B cell (primary cell): Measurements from ENCODE around the gene UROS. TPM values are rescaled to one million over a fixed set of nuclear protein-coding genes. Genes with fewer than 3 reads are reported as not detected.

Experiments
- ATAC-seq: fragments of 200-7000 bp; cut with Tn5 transposase; one replicate; pipeline ENCODE4 v1.10.0; 2021; ENCODE audit warnings: low read depth, mild to moderate bottlenecking, moderate number of reproducible peaks, moderate library complexity
- CTCF ChIA-PET: fragments of 350-600 bp; sonication (Branson Sonifier 250); formaldehyde crosslinking; loops from one replicate; lab custom pipeline; 2021; ENCODE audit warnings: antibody characterized with exemption, inconsistent platforms; lab: Charles Lee
- POLR2A ChIA-PET: fragments of 350-600 bp; sonication (Branson Sonifier 250); formaldehyde crosslinking; loops from one replicate; lab custom pipeline; 2021; ENCODE audit warnings: antibody characterized with exemption; lab: Charles Lee
- DNase-seq: peaks from one replicate; pipeline ENCODE4 v3.0.0; 2013
- H2AFZ ChIP-seq: 2 replicates; pipeline ENCODE4 v1.6.1; 2012; ENCODE audit warnings: mild to moderate bottlenecking, low read depth, low read length; ENCODE audit not compliant: insufficient read depth, poor library complexity, severe bottlenecking
- H3K27ac ChIP-seq, 2 donors: 1 replicate in 1 of 2; 2 replicates in 1 of 2; pipeline ENCODE4 v1.5.1; 2012 to 2013; ENCODE audit warnings: low read length in 2 of 2, mild to moderate bottlenecking in 2 of 2, moderate library complexity in 1 of 2
- H3K27me3 ChIP-seq, 4 experiments: fragments of 200-600 bp in 1 of 4; sonication (generic) in 1 of 4; replicated peaks in 1 of 4; 1 replicate in 2 of 4; 2 replicates in 2 of 4; pipeline versions ENCODE4 v1.6.1 to v1.7.0; 2013 to 2016; ENCODE audit warnings: low read length in 3 of 4, mild to moderate bottlenecking in 2 of 4, mixed read lengths in 1 of 4, moderate library complexity in 1 of 4; ENCODE audit not compliant: insufficient read depth in 4 of 4, control insufficient read depth in 3 of 4; ENCODE audit errors: control extremely low read depth in 1 of 4
- H3K36me3 ChIP-seq, 2 experiments: replicated peaks in 1 of 2; 1 replicate in 1 of 2; 2 replicates in 1 of 2; pipeline versions ENCODE4 v1.6.1 to v1.7.1; 2013; ENCODE audit warnings: low read length in 1 of 2; ENCODE audit not compliant: insufficient read depth in 2 of 2, control insufficient read depth in 1 of 2; ENCODE audit errors: control extremely low read depth in 1 of 2, extremely low read depth in 1 of 2
- H3K4me1 ChIP-seq, 2 donors: fragments of 200-600 bp in 1 of 2; sonication (generic) in 1 of 2; 1 replicate in 1 of 2; 2 replicates in 1 of 2; pipeline versions ENCODE4 v1.5.1 to v1.6.1; 2013 to 2017; ENCODE audit warnings: low read length in 2 of 2; ENCODE audit not compliant: control insufficient read depth in 2 of 2, insufficient read depth in 2 of 2
- H3K4me2 ChIP-seq: replicated peaks from 2 replicates; pipeline ENCODE3; 2012; ENCODE audit warnings: mild to moderate bottlenecking, low read depth, low read length; ENCODE audit not compliant: poor library complexity, severe bottlenecking
- H3K4me3 ChIP-seq, 5 experiments: fragments of 200-600 bp in 1 of 5; sonication (generic) in 1 of 5; 1 replicate in 3 of 5; 2 replicates in 2 of 5; pipeline versions ENCODE4 v1.5.1 to v1.7.0; 2011 to 2016; ENCODE audit warnings: low read length in 4 of 5, mild to moderate bottlenecking in 4 of 5, low read depth in 2 of 5, control low read depth in 1 of 5, moderate library complexity in 1 of 5; ENCODE audit not compliant: insufficient read depth in 1 of 5; ENCODE audit errors: control extremely low read depth in 1 of 5, extremely low read depth in 1 of 5
- H3K79me2 ChIP-seq: fragments of 200-600 bp; sonication (generic); one replicate; pipeline ENCODE4 v1.6.0; 2016; ENCODE audit warnings: low read length; ENCODE audit not compliant: control insufficient read depth, insufficient read depth
- H3K9ac ChIP-seq: fragments of 200-600 bp; sonication (generic); 2 replicates; pipeline ENCODE4 v1.6.1; 2017; ENCODE audit warnings: mild to moderate bottlenecking, low read length, moderate library complexity
- H3K9me3 ChIP-seq, 3 donors: one replicate each; pipeline versions ENCODE4 v1.6.1 to v1.7.1; 2013; ENCODE audit warnings: low read length in 2 of 3; ENCODE audit not compliant: control insufficient read depth in 2 of 3, insufficient read depth in 1 of 3; ENCODE audit errors: control extremely low read depth in 1 of 3
- H4K20me1 ChIP-seq: 2 replicates; pipeline ENCODE4 v1.6.0; 2012; ENCODE audit warnings: mild to moderate bottlenecking, low read length; ENCODE audit not compliant: insufficient read depth, control insufficient read depth, poor library complexity, severe bottlenecking
- H3K27ac Mint-ChIP-seq: one replicate; pipeline ENCODE4 v1.8.0; 2021; ENCODE audit warnings: mixed read lengths
- H3K27me3 Mint-ChIP-seq: one replicate; pipeline ENCODE4 v1.8.0; 2021; ENCODE audit warnings: mixed read lengths
- H3K4me1 Mint-ChIP-seq: one replicate; pipeline ENCODE4 v1.8.0; 2021; ENCODE audit warnings: mixed read lengths
- H3K4me3 Mint-ChIP-seq: one replicate; pipeline ENCODE4 v1.8.0; 2021; ENCODE audit warnings: mixed read lengths
- H3K9me3 Mint-ChIP-seq: one replicate; pipeline ENCODE4 v1.8.0; 2022; ENCODE audit warnings: mixed read lengths; ENCODE audit not compliant: insufficient read depth
- CTCF ChIP-seq: fragments of 200-600 bp; IDR thresholded peaks from one replicate; pipeline ENCODE4 v1.8.0; 2022; ENCODE audit warnings: antibody characterized with exemption, mild to moderate bottlenecking
- EZH2 ChIP-seq: IDR thresholded peaks from 2 replicates; pipeline ENCODE4 v1.6.1; 2012; ENCODE audit warnings: borderline replicate concordance, low read depth, mild to moderate bottlenecking, moderate library complexity, low read length; ENCODE audit not compliant: insufficient read depth, poor library complexity, severe bottlenecking
- WGBS: methylation state at CpG from one replicate; pipeline ENCODE4 v1.1.5; 2013; ENCODE audit warnings: missing lambda C conversion rate; ENCODE audit not compliant: insufficient coverage; 5-methylcytosine and 5-hydroxymethylcytosine counted together
- intact Hi-C: fragments of 100-400 bp; cut with micrococcal nuclease; formaldehyde crosslinking; loops from one replicate; pipeline ENCODE4 v1.10.0; 2022
- polyA plus RNA-seq: library from polyadenylated mRNA; depleted of rRNA; stranded (reverse); fragments of >200 nt; gene quantifications from 2 replicates; pipeline ENCODE4 v1.2.3, GENCODE V29; 2012
- total RNA-seq, 2 donors: library from RNA; stranded (reverse); fragments of 120-200 nt in 1 of 2; gene quantifications; 1 replicate in 1 of 2; 2 replicates in 1 of 2; pipeline versions ENCODE4 v1.2.3 to v1.2.4, GENCODE V29; 2013 to 2022

Gene UROS
- total and polyA plus RNA-seq, 2 donors (not counting 1 experiment from before 2014, with no cell fraction given): 28.3 to 37.1 TPM

- H3K79me2 ChIP-seq: peaks cover 50% of the 10 kb centered on the region
- POLR2A ChIA-PET: no interaction called here
- no peaks in the 10 kb centered on the region for H3K27me3 ChIP-seq
- no peak overlapping the region for H2AFZ ChIP-seq
- no peak overlapping the region for H3K4me2 ChIP-seq
- peaks cover 21% of the 10 kb centered on the region for H4K20me1 ChIP-seq
- H3K9ac ChIP-seq: no peak overlapping the region
- DNase-seq: no peak
- H3K27ac Mint-ChIP-seq: no peak overlapping the region
- H3K4me1 ChIP-seq: peaks cover 15 to 22% of the 10 kb centered on the region in 2 donors
- no peaks in the 10 kb centered on the region for H3K9me3 Mint-ChIP-seq
- H3K27me3 Mint-ChIP-seq: no peaks in the 10 kb centered on the region
- H3K4me3 Mint-ChIP-seq: no peak overlapping the region
- intact Hi-C loops: no loop called here
- TF ChIP-seq CTCF: no peak
- TF ChIP-seq EZH2: no peak
- H3K4me3 ChIP-seq: no peak overlapping the region
- no peaks in the 10 kb centered on the region for H3K9me3 ChIP-seq
- H3K4me1 Mint-ChIP-seq: peaks cover 14% of the 10 kb centered on the region
- no peak overlapping the region for H3K27ac ChIP-seq
- H3K36me3 ChIP-seq: peaks cover 1 to 53% of the 10 kb centered on the region in 2 experiments
- CTCF ChIA-PET: interaction anchor here (0.9 kb wide), 1 partner anchor 30 kb away, joined by 3 read pairs; no protein-coding TSS in a partner anchor
- ATAC-seq: no peak
- 94% methylated on average over 2 of the region's 2 CpGs for WGBS
These were observed 4.1 kb upstream of the UROS start for GRCh38 chr10:125827133-125827532.

GRCh38 chr10:125824736-125825135 lies 1.7 kb upstream of the UROS start:
- DNase-seq (no peak), ATAC-seq (no peak)
- Histone ChIP-seq H3K79me2 (peaks cover 50% of the 10 kb centered on the region), H3K27me3 (no peaks in the 10 kb centered on the region), H3K9me3 (no peaks in the 10 kb centered on the region), H3K27ac (peak overlapping the region in 1 of 2 donors; percentile 95), H3K4me2 (peak overlapping the region; percentile 96), H4K20me1 (peaks cover 21% of the 10 kb centered on the region), H3K9ac (peak overlapping the region; percentile 93), H3K4me1 (peaks cover 20 to 31% of the 10 kb centered on the region in 2 donors), H3K36me3 (peaks cover 1 to 32% of the 10 kb centered on the region in 2 experiments), H2AFZ (no peak overlapping the region), H3K4me3 (peak overlapping the region in 1 of 5 experiments; percentile 88)
- no peak for TF ChIP-seq EZH2
- no peak for TF ChIP-seq CTCF
- H3K27me3 Mint-ChIP-seq: no peaks in the 10 kb centered on the region
- no peaks in the 10 kb centered on the region for H3K9me3 Mint-ChIP-seq
- POLR2A ChIA-PET: no interaction called here
- H3K27ac Mint-ChIP-seq: no peak overlapping the region
- intact Hi-C loops: no loop called here
- CTCF ChIA-PET: no interaction called here
- no peak overlapping the region for H3K4me3 Mint-ChIP-seq
- peaks cover 32% of the 10 kb centered on the region for H3K4me1 Mint-ChIP-seq
- WGBS: 100% methylated on average over 1 of the region's 1 CpG
